NCI-H69 (cell line): ENCODE data around the gene PROCR.
"Not testable (repeated sequence)": the region's sequence is repeated elsewhere in the genome, so short reads cannot be mapped to it uniquely, and the experiment has no call there.

Experiments
- DNase-seq: peaks from one replicate; lab custom pipeline; 2025; lab: John Stamatoyannopoulos, UW

PROCR gene

DNA sequence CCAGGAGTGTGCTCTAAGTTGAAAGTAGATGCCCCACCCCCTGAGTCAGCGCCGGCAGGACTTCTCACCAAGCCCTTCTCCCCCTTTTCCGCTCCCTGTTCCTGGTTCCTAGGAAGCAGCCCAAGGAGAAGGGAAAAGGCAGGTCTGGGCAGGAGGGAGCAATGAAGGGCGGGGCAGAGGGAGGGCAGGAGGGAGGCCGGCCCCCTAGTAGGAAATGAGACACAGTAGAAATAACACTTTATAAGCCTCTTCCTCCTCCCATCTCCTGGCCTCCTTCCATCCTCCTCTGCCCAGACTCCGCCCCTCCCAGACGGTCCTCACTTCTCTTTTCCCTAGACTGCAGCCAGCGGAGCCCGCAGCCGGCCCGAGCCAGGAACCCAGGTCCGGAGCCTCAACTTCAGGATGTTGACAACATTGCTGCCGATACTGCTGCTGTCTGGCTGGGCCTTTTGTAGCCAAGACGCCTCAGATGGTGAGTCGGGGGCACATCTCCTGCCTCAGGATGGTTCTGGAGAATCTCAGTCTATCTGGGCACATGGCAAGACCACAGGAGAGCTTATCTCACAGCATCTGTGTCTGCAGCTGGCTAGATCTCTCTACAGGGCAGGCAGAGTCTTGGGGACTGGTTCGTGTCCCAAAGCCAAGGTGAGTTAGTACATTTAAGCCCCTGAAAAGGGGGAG, at the start of gene PROCR:
PROCR (plus strand) TSS at position 320 of the 681 bp plus-strand sequence; CDS start at position 403, 83 bp downstream.
- peak; percentile 93 for DNase-seq

DNA sequence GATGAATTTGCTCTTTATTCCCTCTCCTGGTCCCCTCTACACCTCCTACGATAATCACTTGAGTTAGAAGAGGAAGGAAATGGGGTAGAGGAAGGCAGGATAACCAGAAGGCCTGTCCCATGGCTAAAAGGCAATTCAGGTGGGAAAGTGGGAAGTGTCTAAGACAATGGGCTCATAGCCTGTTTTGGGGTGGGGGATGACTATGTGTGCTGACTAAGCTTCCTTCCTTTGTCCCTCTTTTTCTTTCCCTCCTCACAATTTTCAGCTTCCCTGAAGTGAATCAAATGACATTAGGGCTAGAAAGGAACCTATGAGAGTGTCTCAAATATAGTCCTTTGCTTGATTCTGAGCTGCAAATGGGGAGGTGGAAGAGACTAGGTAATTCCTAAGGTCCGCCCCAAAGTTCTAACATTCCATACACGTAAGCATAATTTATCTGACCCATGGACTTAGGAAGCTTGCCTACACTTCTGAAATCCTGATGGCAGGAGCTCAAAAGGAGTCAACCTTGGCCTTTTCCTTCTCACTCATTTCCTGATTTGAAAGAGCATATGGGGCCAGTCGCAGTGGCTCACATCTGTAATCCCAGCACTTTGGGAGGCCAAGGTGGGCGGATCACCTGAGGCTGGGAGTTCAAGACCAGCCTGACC, 49.0 kb upstream of the PROCR start:
- no peak for DNase-seq

DNA sequence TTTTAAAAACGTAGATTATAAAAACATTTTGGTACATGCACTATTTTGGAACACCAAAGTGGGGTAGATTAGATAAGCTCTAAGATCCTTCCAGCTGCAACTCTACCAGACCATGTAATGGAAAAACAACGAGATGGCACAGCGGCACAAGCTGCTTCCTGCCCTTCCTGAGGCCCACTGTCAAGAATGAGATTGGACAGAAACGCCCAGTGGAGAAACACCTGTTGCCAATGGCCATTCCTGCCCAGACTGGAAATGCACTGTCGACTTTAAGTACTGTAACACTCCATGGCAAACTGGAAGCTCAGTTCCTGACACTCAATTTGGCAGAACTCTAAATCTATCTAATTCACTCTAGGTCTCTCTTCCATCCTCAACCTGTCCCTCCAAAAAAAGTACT, 46.1 kb upstream of the PROCR start:
- DNase-seq = no peak

- peak; percentile 61 for DNase-seq
Measured at GRCh38 chr20:35129647-35130069, 42.2 kb upstream of the PROCR start.

- no peak for DNase-seq
Measured at GRCh38 chr20:35131934-35132333, 39.9 kb upstream of the PROCR start.

DNA sequence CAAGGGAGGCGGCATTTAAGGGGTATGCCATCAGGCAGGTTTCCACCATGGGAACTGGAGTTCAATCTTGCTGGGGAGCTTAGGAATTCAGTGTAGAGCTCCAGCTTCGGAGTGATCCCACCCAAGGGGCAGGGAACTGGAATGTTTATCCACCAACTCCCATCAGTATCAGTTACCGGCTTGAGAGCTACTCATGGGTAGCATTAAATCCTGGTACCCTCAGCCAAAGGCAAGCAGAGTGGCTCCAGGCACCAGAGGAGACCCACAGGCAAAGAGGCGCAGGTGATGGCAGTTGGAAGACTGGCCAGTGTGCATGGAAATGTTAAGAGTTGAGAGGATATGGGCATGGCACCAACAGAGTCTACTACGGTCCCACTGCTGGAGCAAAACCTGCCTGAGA, 38.8 kb upstream of the PROCR start:
- no peak for DNase-seq

DNA sequence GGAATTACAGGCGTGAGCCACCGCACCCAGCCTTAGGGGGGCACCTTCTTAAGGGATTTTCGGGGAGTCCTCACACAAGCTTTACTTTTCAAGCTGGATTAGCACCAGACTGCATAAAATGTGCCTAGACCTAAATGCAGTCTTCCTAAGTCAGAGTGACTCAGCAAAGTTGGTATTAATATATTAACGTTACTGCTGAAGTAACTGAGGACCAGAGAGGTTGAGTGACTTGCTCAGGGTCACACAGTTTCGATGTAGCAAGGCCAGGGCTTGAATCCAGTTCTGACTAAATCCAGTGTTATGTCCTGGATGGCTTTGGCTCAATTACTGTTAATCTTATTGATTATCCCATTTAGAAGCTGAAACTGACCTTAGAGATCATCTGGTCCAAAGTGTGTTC, 38.1 kb upstream of the PROCR start:
- DNase-seq = no peak

DNA sequence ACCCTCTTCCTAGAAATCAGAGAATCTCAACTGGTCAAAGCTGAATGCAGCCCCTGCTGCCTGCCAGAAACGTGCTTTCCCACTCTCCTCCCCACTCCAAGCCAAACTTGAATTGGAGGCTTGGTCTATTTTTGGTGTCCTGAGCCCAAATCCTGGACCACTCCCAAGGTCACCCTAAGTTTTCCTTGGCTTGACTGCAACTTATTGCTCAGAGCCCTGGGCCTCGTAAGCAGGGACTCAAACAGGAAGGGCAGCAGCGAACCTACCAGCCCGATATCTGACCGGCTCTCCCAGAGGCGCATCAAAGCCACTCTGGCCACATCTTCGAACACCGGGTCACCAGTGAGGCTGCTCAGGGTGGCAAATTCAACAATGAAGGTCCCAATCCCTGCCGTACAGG, 37.4 kb upstream of the PROCR start:
- DNase-seq = no peak

DNA sequence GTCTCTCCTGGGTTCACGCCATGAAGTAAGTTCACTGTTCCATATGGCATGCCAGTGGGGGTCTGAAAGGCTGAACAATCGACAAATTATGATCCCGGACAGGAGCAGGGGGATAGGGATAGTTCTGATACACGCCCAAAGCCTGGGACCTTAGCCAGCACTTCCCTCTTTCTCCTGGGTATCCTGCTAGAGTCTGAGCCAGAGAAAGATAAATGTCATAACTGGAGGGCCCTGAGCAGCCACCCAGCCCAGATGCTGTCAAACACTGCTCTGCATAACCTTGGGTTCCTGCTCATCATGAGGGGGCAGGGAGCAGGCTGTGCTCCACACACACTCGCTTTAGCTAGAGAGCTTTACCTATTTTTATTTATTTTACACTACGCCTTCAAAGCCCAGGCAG, 37.0 kb upstream of the PROCR start:
- DNase-seq = no peak

- no peak for DNase-seq
Measured at GRCh38 chr20:35135867-35136586, 35.8 kb upstream of the PROCR start.

DNA sequence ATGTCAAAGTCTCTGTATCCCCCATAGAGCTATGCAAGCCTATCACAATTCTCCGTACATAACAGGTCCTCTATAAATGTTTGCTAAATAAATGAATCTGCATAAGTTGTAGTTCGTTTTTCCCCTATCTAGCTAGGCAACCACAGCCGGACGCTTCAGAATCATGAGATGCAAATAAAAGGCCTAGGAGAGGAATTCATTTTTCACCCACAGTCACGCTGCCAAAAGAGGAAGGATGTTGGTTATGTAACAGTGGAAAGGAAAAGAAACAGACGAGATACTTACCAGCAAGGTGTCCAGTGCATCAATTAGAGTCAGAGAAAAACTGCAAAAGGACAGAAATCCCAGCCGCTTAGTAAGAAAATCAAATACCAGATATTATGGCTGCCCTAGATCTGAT, 27.2 kb upstream of the PROCR start:
- DNase-seq = no peak

DNA sequence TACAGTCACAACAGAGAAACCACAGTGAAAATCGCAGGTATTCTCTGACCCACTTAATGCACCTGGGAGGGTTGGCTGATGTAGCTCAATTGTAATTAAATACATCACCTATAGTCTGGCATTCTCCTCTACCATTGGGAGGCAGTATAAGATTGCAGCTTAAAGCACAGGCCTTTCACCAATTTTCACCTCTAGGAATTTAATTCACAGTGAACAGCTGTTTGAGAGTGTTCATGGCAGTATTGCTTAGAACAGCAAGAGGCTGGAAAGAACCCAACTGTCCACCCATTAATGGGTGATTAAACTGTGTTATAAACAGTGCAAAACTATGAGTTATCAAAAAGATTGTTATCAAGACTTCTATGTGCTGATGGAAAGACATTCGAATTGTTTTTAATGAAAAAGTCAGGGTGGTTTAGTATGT, 26.7 kb upstream of the PROCR start:
- peak; percentile 85 for DNase-seq

DNA sequence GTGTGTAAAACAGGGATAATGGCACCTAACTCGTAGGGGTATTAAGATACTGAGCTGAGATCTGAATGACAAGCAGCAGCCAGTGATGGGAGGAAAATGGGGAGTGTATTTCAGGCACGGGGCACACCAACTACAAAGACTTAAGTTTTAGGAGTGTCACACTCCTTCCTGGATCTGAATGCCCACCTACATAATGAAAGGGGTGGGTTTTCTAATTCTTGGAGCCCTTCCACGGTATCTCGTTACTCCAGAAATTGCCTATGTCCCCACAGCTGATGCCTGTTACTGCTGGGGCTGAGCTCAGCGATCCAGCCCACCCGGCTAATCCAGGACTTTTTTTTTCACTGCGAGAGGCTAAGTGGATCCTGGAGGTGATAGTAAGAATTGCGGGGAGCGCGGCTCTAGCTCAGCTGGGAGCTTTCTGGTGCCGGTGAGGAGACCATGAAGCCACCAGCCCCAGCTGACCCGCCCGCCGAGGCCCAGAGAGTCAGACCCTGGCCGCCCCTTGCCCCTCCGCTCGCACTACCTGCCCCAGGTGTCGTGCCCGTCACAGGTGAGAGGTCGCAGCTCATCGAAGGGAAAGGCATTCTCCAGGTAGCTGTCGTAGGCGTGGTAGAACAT, 25.5 kb upstream of the PROCR start:
- peak; percentile 61 for DNase-seq

- DNase-seq = peak; percentile 97
Measured at GRCh38 chr20:35146920-35147574, 24.8 kb upstream of the PROCR start, which contains the start of gene EDEM2. Gene EDEM2 (minus strand): TSS chr20:35147336. CDS start chr20:35147258, 78 bp downstream.

- DNase-seq = peak; percentile 63
Measured at GRCh38 chr20:35147575-35148071, 24.2 kb upstream of the PROCR start.

- DNase-seq = no peak
Measured at GRCh38 chr20:35150846-35151579, 20.9 kb upstream of the PROCR start.

- no peak for DNase-seq
Measured at GRCh38 chr20:35151736-35152135, 20.1 kb upstream of the PROCR start.

DNA sequence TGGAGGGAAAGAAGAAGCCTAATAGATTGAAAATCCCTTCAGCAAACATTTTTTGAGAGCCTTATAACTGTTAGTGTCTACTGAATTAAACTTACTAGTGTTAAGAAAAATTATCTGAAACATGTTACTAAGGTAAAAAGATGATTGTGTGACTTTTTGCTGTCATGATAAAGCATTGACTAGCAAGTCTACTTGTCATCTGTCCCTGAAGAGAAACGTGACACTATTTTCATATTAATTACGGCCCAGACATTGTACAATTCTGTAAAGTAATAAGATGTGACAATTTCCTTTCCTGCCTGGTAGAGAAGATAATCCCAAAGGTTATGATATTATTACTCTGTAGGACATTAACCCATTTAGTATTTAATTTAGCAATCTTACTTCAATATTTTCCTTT, 15.9 kb upstream of the PROCR start:
- no peak for DNase-seq

DNA sequence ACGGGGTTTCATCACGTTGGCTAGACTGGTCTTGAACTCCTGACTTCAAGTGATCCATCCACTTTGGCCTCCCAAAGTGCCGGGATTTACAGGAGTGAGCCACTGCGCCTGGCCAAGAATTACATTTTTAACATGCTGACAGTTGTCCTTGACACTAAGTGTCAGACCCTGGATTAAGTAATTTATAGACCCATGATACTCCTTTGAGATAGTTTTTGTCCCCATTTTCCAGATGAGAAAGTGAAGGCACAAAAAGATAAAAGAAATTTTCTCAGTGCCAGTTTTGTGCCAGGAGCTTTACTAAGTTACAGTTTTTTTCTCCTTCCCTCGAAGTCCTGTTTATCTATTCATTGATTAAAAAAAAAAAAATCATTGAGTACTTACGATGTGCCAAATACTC, 14.9 kb upstream of the PROCR start:
- no peak for DNase-seq

DNA sequence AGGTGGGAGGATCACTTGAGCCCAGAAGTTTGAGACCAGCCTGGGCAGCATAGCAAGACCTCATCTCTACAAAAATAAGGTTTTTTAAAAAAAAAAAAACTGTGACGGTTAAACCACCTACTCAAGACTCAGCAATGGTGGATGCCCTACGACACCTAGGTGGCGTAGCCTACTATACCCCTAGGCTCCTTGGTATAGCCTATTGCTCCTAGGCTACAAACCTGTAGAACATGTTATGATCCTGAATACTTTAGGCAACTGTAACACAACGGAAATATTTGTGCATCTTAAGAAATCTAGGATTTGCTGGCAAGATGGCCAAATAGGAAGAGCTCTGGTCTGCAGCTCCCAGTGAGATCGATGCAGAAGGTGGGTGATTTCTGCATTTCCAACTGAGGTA, 11.5 kb upstream of the PROCR start:
- not testable (repeated sequence) for DNase-seq

- DNase-seq = not testable (repeated sequence)
Measured at GRCh38 chr20:35164531-35164930, 7.3 kb upstream of the PROCR start.
